IPS-11a (cell line): ENCODE data around the gene MTTP.
A peak's percentile ranks its signal among the peaks of the same experiment; 100 is the strongest.
"Not testable (repeated sequence)": the region's sequence is repeated elsewhere in the genome, so short reads cannot be mapped to it uniquely, and the experiment has no call there.

Source experiments
- H3K4me3 ChIP-seq: one replicate; pipeline ENCODE4 v1.5.1; 2013; ENCODE audit warnings: low read depth, low read length, control low read depth

The MTTP gene

DNA sequence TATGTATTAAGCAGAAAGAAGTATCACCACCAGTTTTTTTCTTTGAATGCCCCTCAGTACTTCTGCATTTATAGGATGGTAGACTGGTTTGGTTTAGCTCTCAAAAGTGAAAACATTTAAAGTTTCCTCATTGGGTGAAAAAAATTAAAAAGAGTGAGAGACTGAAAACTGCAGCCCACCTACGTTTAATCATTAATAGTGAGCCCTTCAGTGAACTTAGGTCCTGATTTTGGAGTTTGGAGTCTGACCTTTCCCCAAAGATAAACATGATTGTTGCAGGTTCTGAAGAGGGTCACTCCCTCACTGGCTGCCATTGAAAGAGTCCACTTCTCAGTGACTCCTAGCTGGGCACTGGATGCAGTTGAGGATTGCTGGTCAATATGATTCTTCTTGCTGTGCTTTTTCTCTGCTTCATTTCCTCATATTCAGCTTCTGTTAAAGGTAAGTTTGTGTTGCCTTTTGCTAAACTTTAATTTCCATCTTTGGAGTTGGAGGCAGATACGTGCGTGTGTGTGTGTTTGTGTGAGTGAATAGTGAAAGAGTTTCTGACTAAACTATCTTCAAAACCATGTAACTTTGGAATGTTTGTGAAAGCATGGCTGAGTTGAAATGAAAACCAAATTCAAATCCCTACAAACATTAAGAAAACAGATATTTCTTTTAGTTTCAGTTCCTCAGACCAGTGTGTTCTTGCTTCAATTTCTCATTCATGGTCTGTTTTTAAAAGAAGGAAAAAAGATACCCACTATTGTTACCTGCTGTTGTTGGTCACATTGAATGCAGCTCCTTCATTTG, at the start of gene MTTP:
MTTP (plus strand) TSS at position 295 of the 795 bp plus-strand sequence; CDS start at position 381, 86 bp downstream.
- no peak within 1 kb of the TSS for H3K4me3 ChIP-seq

DNA sequence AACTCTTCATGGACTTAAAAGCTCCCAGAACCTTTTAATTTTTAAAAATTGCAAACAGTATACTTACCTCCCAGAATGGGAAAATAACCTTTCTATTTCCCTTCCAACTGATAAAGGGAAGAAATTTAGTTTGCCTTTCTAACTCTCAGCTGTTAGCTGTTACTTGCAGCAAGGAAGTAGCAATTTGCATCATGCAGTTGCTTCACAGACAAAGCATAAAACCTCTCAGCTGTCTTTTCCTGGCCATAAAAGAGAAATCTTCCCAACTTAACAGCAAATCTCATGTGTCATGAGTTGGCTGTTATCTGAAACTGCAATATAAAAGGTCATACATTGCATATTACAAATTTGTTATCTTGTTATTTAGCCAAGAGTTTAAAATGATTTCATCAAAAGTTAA, 45.4 kb upstream of the MTTP start:
- H3K4me3 ChIP-seq = no peak overlapping the region

DNA sequence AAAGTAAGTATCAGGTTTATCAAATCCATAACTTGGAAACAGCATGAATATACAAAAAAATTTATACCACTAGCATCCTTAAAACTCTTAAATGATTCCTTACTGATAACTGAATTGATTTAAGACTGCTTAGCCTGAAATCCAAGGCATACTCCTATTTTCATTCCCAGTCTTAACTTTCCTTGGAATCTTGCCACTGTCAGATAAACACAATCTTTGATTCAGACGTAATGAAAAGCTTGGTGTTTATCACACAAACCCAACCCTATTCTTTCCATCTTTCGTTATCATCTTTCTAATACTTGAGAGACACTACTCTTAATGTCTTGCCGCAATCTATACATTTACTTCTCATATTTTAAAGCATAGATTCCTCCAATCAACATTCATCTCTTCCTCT, 44.7 kb upstream of the MTTP start:
- H3K4me3 ChIP-seq = no peak overlapping the region

GRCh38 chr4:99534699-99535098, 39.9 kb upstream of the MTTP start:
- H3K4me3 ChIP-seq = not testable (repeated sequence)

DNA sequence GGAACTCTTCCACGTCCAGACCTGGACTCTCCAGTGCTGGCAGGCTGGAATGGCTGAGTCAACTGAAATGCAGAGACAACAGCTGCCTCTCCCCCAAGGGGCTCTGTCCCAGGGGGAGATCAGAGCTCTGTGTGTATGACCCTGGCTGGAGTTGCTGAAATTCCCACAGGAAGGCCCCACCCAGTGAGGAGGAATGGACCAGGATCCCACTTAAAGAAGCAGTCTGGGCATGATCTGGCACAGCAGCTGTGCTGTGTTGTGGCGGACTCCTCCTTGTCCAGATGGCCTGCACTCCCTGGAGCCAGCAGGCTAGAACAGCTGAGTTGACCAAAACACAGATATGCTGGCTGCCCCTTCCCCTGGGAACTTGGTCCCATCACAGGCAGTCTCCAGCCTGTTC, 38.4 kb upstream of the MTTP start:
- no peak overlapping the region for H3K4me3 ChIP-seq

DNA sequence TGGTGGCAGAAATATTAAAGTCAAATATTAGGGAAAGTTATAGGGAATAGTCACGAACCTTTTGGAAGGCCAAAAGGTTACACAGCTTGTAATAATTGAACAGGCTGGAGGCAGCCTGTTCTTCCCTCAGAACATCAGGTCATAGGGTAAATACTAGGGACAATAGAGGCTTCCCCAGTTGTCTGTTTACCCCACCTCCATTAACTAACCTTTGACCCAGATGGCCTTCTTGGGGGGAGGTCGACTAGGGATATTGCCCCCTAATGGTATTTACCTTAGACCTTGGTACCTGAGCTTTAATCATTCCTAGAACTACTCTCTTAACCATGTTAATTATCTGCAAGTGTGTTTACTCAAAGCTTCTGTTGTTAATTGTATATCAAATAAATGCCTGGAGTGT, 37.8 kb upstream of the MTTP start:
- no peak overlapping the region for H3K4me3 ChIP-seq

DNA sequence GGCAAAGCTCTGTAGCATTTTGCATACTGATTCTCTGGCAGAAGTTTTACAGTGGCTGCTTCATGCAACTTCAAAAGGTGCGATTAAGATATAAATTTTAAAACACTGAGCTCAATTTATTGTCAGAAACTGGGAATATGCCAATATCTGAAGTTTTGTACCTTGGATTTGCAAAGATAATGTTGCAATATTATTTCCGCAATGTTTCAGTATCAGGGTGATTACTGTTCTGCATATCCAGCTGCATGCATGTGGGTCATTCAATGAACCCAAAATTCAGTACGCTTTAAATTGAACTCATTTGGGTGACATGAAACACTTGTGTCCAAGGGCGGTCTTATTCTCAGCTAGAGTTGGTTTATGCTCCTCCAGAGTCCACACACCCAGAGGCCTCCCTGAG, 37.0 kb upstream of the MTTP start:
- no peak overlapping the region for H3K4me3 ChIP-seq

DNA sequence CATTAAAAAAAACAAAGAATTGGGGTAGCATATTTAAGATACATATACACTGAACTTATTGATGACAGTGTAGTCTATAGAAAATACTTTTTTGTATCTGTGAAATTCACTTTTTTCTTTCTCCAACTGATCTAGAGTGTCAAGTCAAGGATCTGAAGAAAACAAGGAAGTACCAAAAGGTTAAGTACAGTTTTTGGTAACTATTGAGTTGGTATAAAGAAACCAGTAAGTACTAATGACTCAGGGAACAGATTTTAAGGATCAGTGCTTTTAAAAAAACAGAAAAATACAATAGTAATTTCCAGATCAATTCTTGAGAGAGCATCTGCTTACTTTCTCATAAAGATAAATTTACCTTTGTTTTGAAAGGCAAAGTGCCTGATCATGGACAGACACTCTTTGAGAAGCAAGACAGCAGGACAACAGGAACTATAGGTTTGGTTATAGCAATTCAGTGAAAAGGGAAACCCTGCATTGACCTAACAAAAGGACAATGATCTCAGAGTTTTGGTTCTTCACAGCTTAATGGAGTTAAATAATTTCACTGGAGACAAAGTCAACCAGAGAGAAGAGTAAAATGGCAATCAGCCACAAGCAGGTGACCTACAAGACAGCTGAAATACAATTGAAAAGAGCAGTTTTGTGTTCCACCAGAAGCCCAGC, 34.2 kb upstream of the MTTP start:
- H3K4me3 ChIP-seq = no peak overlapping the region

- no peak overlapping the region for H3K4me3 ChIP-seq
These were observed 21.8 kb upstream of the MTTP start for GRCh38 chr4:99552872-99553271.

- H3K4me3 ChIP-seq = peak within 1 kb of the TSS; percentile 82
These were observed 11.1 kb upstream of the MTTP start, which contains the start of gene TRMT10A for GRCh38 chr4:99563310-99564186. TSS of gene TRMT10A (minus strand) at chr4:99564039. CDS start at chr4:99559338, 4,701 bp downstream.

- no peak overlapping the region for H3K4me3 ChIP-seq
These were observed 9.7 kb upstream of the MTTP start for GRCh38 chr4:99564921-99565320.

DNA sequence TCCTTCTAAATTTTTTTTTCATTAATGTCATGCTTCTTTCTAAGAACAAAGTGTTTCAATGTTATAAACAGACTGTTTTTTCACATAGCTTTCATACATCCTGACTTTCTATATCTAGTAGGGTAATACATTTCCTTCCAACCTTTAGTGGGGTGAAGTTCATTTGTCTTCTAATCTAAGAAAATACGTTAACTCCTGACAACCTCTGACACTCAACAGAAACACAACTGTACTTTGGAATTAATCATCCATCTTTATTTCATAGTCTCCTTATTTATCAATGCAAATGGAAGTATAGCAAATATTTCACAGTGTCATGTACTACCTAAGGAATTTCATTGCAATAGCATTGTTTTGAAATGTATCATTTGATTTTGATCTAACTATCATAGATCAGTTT, 2.7 kb upstream of the MTTP start:
- H3K4me3 ChIP-seq = no peak overlapping the region

- H3K4me3 ChIP-seq = no peak overlapping the region
These were observed 1.9 kb upstream of the MTTP start for GRCh38 chr4:99572527-99573240.

GRCh38 chr4:99573735-99574368, 772 bp upstream of the MTTP start:
- no peak overlapping the region for H3K4me3 ChIP-seq

- no peak overlapping the region for H3K4me3 ChIP-seq
These were observed 4.1 kb downstream of the MTTP start for GRCh38 chr4:99578714-99579113.

DNA sequence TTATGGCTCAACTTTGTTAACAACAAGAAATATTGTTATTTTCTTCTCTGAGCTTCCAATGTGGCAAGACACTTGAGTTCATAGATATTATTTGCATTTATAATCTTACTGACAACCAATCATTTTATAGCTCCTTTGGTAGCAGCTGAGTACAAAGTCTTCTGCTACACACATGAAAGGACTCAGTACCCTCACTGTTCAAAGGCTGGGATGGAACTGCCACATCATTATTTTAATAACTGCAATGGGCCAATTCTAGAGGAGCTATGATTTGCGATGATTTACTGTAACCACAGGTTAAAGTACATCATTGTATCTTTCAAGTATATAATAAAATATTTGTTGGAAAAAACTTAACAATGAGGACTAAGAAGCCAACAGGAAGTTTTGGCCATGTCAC, 10.9 kb downstream of the MTTP start:
- no peak overlapping the region for H3K4me3 ChIP-seq

GRCh38 chr4:99586322-99586721, 11.7 kb downstream of the MTTP start:
- no peak overlapping the region for H3K4me3 ChIP-seq

- H3K4me3 ChIP-seq = no peak overlapping the region
These were observed 12.2 kb downstream of the MTTP start for GRCh38 chr4:99586797-99587196.

- H3K4me3 ChIP-seq = no peak overlapping the region
These were observed 12.7 kb downstream of the MTTP start for GRCh38 chr4:99587309-99587708.

GRCh38 chr4:99587803-99588202, 13.2 kb downstream of the MTTP start:
- H3K4me3 ChIP-seq = no peak overlapping the region
